IMR-90 (cell line): ENCODE results near the gene SLC25A25.

Experiments
- CEBPB ChIP-seq: IDR thresholded peaks from 2 replicates; pipeline ENCODE4 v1.6.1; 2012; ENCODE audit warnings: low read depth, low read length, improper control_type of control experiment
- TF ChIP-seq, protein P1 (sequence below): conservative IDR thresholded peaks from 2 replicates; pipeline ENCODE4 v1.5.1; 2012; ENCODE audit warnings: mild to moderate bottlenecking, low read depth, low read length, improper control_type of control experiment

GRCh38 chr9:128089299-128089698 lies 21.3 kb downstream of the SLC25A25 start:
- TF ChIP-seq, protein P1, sequence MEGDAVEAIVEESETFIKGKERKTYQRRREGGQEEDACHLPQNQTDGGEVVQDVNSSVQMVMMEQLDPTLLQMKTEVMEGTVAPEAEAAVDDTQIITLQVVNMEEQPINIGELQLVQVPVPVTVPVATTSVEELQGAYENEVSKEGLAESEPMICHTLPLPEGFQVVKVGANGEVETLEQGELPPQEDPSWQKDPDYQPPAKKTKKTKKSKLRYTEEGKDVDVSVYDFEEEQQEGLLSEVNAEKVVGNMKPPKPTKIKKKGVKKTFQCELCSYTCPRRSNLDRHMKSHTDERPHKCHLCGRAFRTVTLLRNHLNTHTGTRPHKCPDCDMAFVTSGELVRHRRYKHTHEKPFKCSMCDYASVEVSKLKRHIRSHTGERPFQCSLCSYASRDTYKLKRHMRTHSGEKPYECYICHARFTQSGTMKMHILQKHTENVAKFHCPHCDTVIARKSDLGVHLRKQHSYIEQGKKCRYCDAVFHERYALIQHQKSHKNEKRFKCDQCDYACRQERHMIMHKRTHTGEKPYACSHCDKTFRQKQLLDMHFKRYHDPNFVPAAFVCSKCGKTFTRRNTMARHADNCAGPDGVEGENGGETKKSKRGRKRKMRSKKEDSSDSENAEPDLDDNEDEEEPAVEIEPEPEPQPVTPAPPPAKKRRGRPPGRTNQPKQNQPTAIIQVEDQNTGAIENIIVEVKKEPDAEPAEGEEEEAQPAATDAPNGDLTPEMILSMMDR: no peak
- TF ChIP-seq CEBPB: no peak
